ENCODE results near the gene SLC38A1. TPM values are rescaled to one million over a fixed set of nuclear protein-coding genes. Genes with fewer than 3 reads are reported as not detected.

Gene SLC38A1
- total RNA-seq, 1 experiment from 2014 or later: 259 TPM

DNA sequence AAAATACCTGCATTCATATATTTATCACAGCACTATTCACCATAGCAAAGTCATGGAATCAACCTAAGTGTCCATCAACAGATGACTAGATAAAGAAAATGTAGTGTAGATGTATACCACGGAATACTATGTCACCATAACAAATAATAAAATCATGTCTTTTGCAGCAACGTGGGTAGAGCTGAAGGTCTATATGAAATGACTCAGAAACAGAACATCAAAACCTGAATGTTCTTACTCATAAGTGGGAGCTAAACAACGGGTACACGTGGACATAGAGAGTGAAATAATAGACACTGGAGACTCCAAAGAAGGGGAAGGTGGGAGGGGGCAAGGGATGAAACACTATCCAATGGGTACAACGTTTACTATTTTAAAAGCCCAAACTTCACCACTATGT is 37.9 kb downstream of the SLC38A1 start:
- no peaks in the 10 kb centered on the region for H3K27me3 ChIP-seq (replicated peaks; ENCODE audit: control insufficient read depth, insufficient read depth, low read length)
- no peak overlapping the region for H3K4me3 Mint-ChIP-seq (ENCODE audit: unreplicated experiment)
- H3K4me1 ChIP-seq: no peaks in the 10 kb centered on the region
- no peak overlapping the region for H3K27ac Mint-ChIP-seq (ENCODE audit: unreplicated experiment)
- H3K9me3 ChIP-seq: no peaks in the 10 kb centered on the region
- DNase-seq: no peak
- POLR2A ChIA-PET: no interaction called here
- CTCF ChIA-PET: no interaction called here
- TF ChIP-seq, protein P1, sequence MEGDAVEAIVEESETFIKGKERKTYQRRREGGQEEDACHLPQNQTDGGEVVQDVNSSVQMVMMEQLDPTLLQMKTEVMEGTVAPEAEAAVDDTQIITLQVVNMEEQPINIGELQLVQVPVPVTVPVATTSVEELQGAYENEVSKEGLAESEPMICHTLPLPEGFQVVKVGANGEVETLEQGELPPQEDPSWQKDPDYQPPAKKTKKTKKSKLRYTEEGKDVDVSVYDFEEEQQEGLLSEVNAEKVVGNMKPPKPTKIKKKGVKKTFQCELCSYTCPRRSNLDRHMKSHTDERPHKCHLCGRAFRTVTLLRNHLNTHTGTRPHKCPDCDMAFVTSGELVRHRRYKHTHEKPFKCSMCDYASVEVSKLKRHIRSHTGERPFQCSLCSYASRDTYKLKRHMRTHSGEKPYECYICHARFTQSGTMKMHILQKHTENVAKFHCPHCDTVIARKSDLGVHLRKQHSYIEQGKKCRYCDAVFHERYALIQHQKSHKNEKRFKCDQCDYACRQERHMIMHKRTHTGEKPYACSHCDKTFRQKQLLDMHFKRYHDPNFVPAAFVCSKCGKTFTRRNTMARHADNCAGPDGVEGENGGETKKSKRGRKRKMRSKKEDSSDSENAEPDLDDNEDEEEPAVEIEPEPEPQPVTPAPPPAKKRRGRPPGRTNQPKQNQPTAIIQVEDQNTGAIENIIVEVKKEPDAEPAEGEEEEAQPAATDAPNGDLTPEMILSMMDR (IDR thresholded peaks at IDR 0.05; ENCODE audit: insufficient read depth in 1 of 2, low read depth in 1 of 2, low read length in 1 of 2, severe bottlenecking in 1 of 2, unreplicated experiment in 1 of 2): no peak
- H3K36me3 Mint-ChIP-seq (ENCODE audit: insufficient read depth, unreplicated experiment): peaks cover 81% of the 10 kb centered on the region
- H3K9me3 Mint-ChIP-seq (ENCODE audit: unreplicated experiment): no peaks in the 10 kb centered on the region
- no TSS peak for BruUV-seq (replicated peaks)
- no peak overlapping the region for H3K4me3 ChIP-seq (ENCODE audit: low read depth, low read length)
- peaks cover 2% of the 10 kb centered on the region; the same call in 1 of the 2 replicates for H3K36me3 ChIP-seq (ENCODE audit: control insufficient read depth, insufficient read depth, low read length)
- no peaks in the 10 kb centered on the region for H3K27me3 Mint-ChIP-seq (ENCODE audit: insufficient read depth, unreplicated experiment)
- H3K4me1 Mint-ChIP-seq (ENCODE audit: low read depth, unreplicated experiment): peaks cover 7% of the 10 kb centered on the region
- intact Hi-C loops (cut with micrococcal nuclease; ENCODE audit: unreplicated experiment): no loop called here

DNA sequence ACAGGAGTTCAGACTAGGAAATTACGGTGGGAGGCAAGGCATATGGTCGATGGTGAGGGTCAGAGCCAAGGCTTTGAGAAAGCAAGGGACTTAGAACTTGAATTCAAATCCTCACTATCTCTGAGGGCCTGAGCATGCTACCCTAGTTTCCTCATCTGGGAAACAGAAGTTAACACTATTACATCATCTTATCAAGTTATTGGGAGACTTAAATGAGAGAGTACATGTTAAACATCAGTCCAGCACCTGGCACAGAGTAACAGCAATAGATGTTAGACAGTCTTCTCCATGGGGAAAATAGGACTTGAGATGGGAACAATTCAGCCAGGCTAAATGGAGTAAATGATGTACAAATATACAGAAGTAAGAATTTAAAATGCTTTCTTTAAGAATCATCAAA is 38.5 kb downstream of the SLC38A1 start:
- Histone ChIP-seq H3K9me3 (no peaks in the 10 kb centered on the region), H3K36me3 (ENCODE audit: control insufficient read depth, insufficient read depth, low read length) (peaks cover 2% of the 10 kb centered on the region; the same call in 1 of the 2 replicates), H3K27me3 (replicated peaks; ENCODE audit: control insufficient read depth, insufficient read depth, low read length) (no peaks in the 10 kb centered on the region), H3K4me3 (ENCODE audit: low read depth, low read length) (no peak overlapping the region), H3K4me1 (no peaks in the 10 kb centered on the region)
- CTCF ChIA-PET: no interaction called here
- H3K36me3 Mint-ChIP-seq (ENCODE audit: insufficient read depth, unreplicated experiment): peaks cover 85% of the 10 kb centered on the region
- no peaks in the 10 kb centered on the region for H3K9me3 Mint-ChIP-seq (ENCODE audit: unreplicated experiment)
- TF ChIP-seq, protein P1 (IDR thresholded peaks at IDR 0.05; ENCODE audit: insufficient read depth in 1 of 2, low read depth in 1 of 2, low read length in 1 of 2, severe bottlenecking in 1 of 2, unreplicated experiment in 1 of 2): no peak
- POLR2A ChIA-PET: no interaction called here
- no TSS peak for BruUV-seq (replicated peaks)
- H3K27ac Mint-ChIP-seq (ENCODE audit: unreplicated experiment): no peak overlapping the region
- H3K4me1 Mint-ChIP-seq (ENCODE audit: low read depth, unreplicated experiment): peaks cover 7% of the 10 kb centered on the region
- H3K27me3 Mint-ChIP-seq (ENCODE audit: insufficient read depth, unreplicated experiment): no peaks in the 10 kb centered on the region
- intact Hi-C loops (cut with micrococcal nuclease; ENCODE audit: unreplicated experiment): no loop called here
- no peak overlapping the region for H3K4me3 Mint-ChIP-seq (ENCODE audit: unreplicated experiment)
- no peak for DNase-seq

DNA sequence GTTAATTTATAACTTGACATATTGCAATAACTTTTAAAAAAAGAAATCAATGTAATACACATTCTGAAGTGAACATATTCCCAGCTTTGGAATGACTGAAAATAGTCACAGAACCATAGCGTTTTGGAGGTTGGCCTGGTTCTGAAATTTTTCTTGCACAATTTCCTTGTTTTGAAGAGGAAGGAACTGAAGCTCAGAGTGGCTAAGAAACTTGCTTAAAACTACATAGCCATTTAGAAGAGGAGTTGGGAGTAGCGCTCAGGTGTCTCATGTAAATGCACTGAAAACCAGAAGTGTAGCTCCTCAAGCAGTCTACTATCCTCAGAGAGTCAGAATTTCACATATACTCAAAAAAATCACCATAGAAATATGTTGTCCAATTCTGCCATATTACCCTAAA is 41.2 kb downstream of the SLC38A1 start:
- Histone ChIP-seq H3K4me3 (ENCODE audit: low read depth, low read length) (no peak overlapping the region), H3K27me3 (replicated peaks; ENCODE audit: control insufficient read depth, insufficient read depth, low read length) (no peaks in the 10 kb centered on the region), H3K36me3 (ENCODE audit: control insufficient read depth, insufficient read depth, low read length) (no peaks in the 10 kb centered on the region; the same call in 1 of the 2 replicates), H3K4me1 (no peaks in the 10 kb centered on the region), H3K9me3 (no peaks in the 10 kb centered on the region)
- POLR2A ChIA-PET: interaction anchor here (0.7 kb wide), 1 partner anchor 28 kb away, joined by 4 read pairs; no protein-coding TSS in a partner anchor
- Mint-ChIP-seq H3K9me3 (ENCODE audit: unreplicated experiment) (no peaks in the 10 kb centered on the region), H3K4me1 (ENCODE audit: low read depth, unreplicated experiment) (no peaks in the 10 kb centered on the region), H3K27ac (ENCODE audit: unreplicated experiment) (no peak overlapping the region), H3K36me3 (ENCODE audit: insufficient read depth, unreplicated experiment) (peaks cover 94% of the 10 kb centered on the region), H3K4me3 (ENCODE audit: unreplicated experiment) (no peak overlapping the region), H3K27me3 (ENCODE audit: insufficient read depth, unreplicated experiment) (no peaks in the 10 kb centered on the region)
- intact Hi-C loops (cut with micrococcal nuclease; ENCODE audit: unreplicated experiment): no loop called here
- TF ChIP-seq, protein P1 (IDR thresholded peaks at IDR 0.05; ENCODE audit: insufficient read depth in 1 of 2, low read depth in 1 of 2, low read length in 1 of 2, severe bottlenecking in 1 of 2, unreplicated experiment in 1 of 2): no peak
- BruUV-seq (replicated peaks): no TSS peak
- DNase-seq: no peak
- CTCF ChIA-PET: no interaction called here
